ENCODE data around the gene PDZRN4. TPM values are rescaled to one million over a fixed set of nuclear protein-coding genes. Genes with fewer than 3 reads are reported as not detected.

PDZRN4 gene
- total RNA-seq, 6 donors from 2014 or later: 0.17 to 1.3 (median 0.61) TPM; not detected in 1

GRCh38 chr12:41563051-41563450 is 374.9 kb downstream of the PDZRN4 start:
- H3K27ac ChIP-seq: no peak overlapping the region
- no peak for DNase-seq
- TF ChIP-seq POLR2A (IDR thresholded peaks at IDR 0.05) (no peak), POLR2AphosphoS5 (IDR thresholded peaks at IDR 0.05) (no peak), CTCF (IDR thresholded peaks at IDR 0.05) (no peak), EP300 (IDR thresholded peaks at IDR 0.05) (no peak)
- 94 to 97% methylated on average over 12 of the region's 12 CpGs for WGBS, 2 donors
- H3K4me3 ChIP-seq: no peak overlapping the region
- H3K27me3 ChIP-seq: no peaks in the 10 kb centered on the region
- H3K9me3 ChIP-seq: no peaks in the 10 kb centered on the region
- no peak for ATAC-seq (ENCODE audit: low FRiP score in 2 of 2)
- H3K36me3 ChIP-seq: no peaks in the 10 kb centered on the region
- H3K4me1 ChIP-seq: no peaks in the 10 kb centered on the region

- H3K27ac ChIP-seq: no peak overlapping the region
- no peak for ATAC-seq (ENCODE audit: low FRiP score in 2 of 2)
- H3K4me1 ChIP-seq: no peaks in the 10 kb centered on the region
- no peak overlapping the region for H3K4me3 ChIP-seq
- DNase-seq: no peak
- TF ChIP-seq POLR2A (IDR thresholded peaks at IDR 0.05) (no peak), CTCF (IDR thresholded peaks at IDR 0.05) (no peak), POLR2AphosphoS5 (IDR thresholded peaks at IDR 0.05) (no peak), EP300 (IDR thresholded peaks at IDR 0.05) (no peak)
- no peaks in the 10 kb centered on the region for H3K36me3 ChIP-seq
- no peaks in the 10 kb centered on the region for H3K27me3 ChIP-seq
- WGBS, 2 donors: 79 to 94% methylated on average over 1 of the region's 1 CpG
- H3K9me3 ChIP-seq: no peaks in the 10 kb centered on the region
Observed at GRCh38 chr12:41564816-41565215, 376.7 kb downstream of the PDZRN4 start.

DNA sequence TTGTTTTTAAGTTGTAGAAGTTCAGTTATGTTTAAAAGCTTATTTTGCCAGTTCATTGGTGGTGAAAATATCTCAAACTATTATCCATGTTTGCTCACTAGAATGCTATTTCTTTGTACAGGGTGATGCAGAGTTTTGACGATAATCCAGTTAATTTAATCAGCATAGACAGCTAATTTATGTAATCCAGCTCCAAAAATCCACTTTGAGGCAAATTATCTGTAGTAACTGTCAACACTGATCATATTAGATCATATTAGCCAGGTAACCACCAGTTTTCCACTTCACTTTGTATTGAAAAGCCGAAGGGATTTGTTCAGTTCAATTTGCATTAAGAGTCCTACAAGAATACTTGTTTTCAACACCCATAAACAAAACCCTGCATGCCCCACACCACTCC is 378.6 kb downstream of the PDZRN4 start:
- H3K4me3 ChIP-seq: no peak overlapping the region
- no peak for DNase-seq
- H3K9me3 ChIP-seq: no peaks in the 10 kb centered on the region
- H3K27me3 ChIP-seq: no peaks in the 10 kb centered on the region
- no peak for ATAC-seq (ENCODE audit: low FRiP score in 2 of 2)
- TF ChIP-seq EP300 (IDR thresholded peaks at IDR 0.05): no peak
- no peak for TF ChIP-seq POLR2AphosphoS5 (IDR thresholded peaks at IDR 0.05)
- TF ChIP-seq POLR2A (IDR thresholded peaks at IDR 0.05): no peak
- no peak for TF ChIP-seq CTCF (IDR thresholded peaks at IDR 0.05)
- WGBS, 2 donors: 89 to 96% methylated on average over 2 of the region's 2 CpGs
- H3K36me3 ChIP-seq: no peaks in the 10 kb centered on the region
- H3K4me1 ChIP-seq: no peaks in the 10 kb centered on the region
- no peak overlapping the region for H3K27ac ChIP-seq

DNA sequence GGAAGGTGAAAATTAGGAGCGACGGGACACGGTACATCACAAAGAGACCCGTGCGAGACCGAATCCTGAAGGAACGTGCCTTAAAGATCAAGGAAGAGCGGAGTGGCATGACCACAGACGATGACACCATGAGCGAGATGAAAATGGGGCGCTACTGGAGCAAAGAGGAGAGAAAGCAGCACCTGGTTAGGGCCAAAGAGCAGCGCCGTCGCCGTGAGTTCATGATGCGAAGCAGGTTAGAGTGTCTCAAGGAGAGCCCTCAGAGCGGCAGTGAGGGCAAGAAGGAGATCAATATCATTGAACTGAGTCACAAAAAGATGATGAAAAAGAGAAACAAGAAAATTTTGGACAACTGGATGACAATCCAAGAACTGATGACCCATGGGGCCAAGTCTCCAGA is 385.3 kb downstream of the PDZRN4 start:
- H3K4me1 ChIP-seq: no peaks in the 10 kb centered on the region
- no peaks in the 10 kb centered on the region for H3K27me3 ChIP-seq
- no peaks in the 10 kb centered on the region for H3K36me3 ChIP-seq
- H3K4me3 ChIP-seq: no peak overlapping the region
- 97% methylated on average over 17 of the region's 17 CpGs for WGBS, 2 donors
- no peak overlapping the region for H3K27ac ChIP-seq
- H3K9me3 ChIP-seq: no peaks in the 10 kb centered on the region
- DNase-seq: no peak
- no peak for ATAC-seq (ENCODE audit: low FRiP score in 2 of 2)
- TF ChIP-seq CTCF (IDR thresholded peaks at IDR 0.05): no peak
- TF ChIP-seq EP300 (IDR thresholded peaks at IDR 0.05): no peak
- no peak for TF ChIP-seq POLR2A (IDR thresholded peaks at IDR 0.05)
- no peak for TF ChIP-seq POLR2AphosphoS5 (IDR thresholded peaks at IDR 0.05)

- Histone ChIP-seq H3K27ac (no peak overlapping the region), H3K9me3 (no peaks in the 10 kb centered on the region), H3K27me3 (no peaks in the 10 kb centered on the region), H3K4me1 (no peaks in the 10 kb centered on the region), H3K4me3 (no peak overlapping the region), H3K36me3 (no peaks in the 10 kb centered on the region)
- ATAC-seq (ENCODE audit: low FRiP score in 2 of 2) (no peak), DNase-seq (no peak)
- WGBS, 2 donors: 92% methylated on average over 1 of the region's 1 CpG
- TF ChIP-seq CTCF (IDR thresholded peaks at IDR 0.05) (no peak), EP300 (IDR thresholded peaks at IDR 0.05) (no peak), POLR2AphosphoS5 (IDR thresholded peaks at IDR 0.05) (no peak), POLR2A (IDR thresholded peaks at IDR 0.05) (no peak)
Observed at GRCh38 chr12:41576925-41577324, 388.8 kb downstream of the PDZRN4 start.
